Natural killer cell treated with Interleukin-12 subunit alpha and Interleukin-12 subunit beta and Interleukin-15 and Interleukin-18, amount 100 ng/mL, for 72 hours (primary cell): ENCODE data around the gene SOWAHC. TPM values are rescaled to one million over a fixed set of nuclear protein-coding genes. Genes with fewer than 3 reads are reported as not detected.

Source experiments
- total RNA-seq, 2 donors: library from RNA; stranded (reverse); gene quantifications; one replicate each; pipeline ENCODE4 v1.2.3, GENCODE V29; 2022

The SOWAHC gene
- total RNA-seq, 2 donors from 2014 or later = 0.14 to 0.29 TPM

Other genes with a start within 250 kb of the SOWAHC start
- gene SEPTIN10, start 398 bp upstream of the SOWAHC start, total RNA-seq = 1 to 10 TPM in 1 of 2 donors, under 1 TPM in 1; 0.64 to 1.9 TPM
- 10 to 100 TPM; 20.5 to 59.3 TPM for gene RGPD5, start 179.9 kb downstream of the SOWAHC start, total RNA-seq